ENCODE data around the gene AHCYL1. TPM values are rescaled to one million over a fixed set of nuclear protein-coding genes. Genes with fewer than 3 reads are reported as not detected.

The AHCYL1 gene
- polyA plus RNA-seq, 1 donor (not counting 4 experiments of a cell fraction or from before 2014, with no cell fraction given), result 64.8 TPM

DNA sequence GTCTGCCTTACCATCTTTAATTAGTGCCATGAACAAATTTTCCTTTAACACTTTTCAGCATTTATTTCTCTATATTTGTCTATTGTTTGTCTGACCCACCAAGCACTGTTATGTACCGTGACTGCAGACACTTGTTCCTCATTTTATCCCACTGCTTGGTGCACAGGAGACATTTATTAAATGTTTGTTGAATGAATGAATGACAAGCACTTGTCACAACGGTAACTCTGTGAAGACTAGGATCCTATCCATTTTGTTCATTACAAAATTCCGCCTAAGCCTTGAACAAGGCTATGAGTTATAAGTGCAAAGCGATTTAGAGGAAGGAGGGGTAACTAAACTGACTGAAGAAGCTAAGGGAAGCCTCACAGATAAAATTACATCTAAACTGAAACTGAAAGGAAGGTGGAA lies 49.5 kb downstream of the AHCYL1 start:
- FAIRE-seq, result no peak
- Histone ChIP-seq H3K9ac (ENCODE audit: control insufficient read depth, extremely low read depth, insufficient read depth, low read length) (peak overlapping the region; percentile 96), H3K9me1 (ENCODE audit: control insufficient read depth, extremely low read depth, insufficient read depth, low read length) (no peaks in the 10 kb centered on the region), H3K4me1 (ENCODE audit: control insufficient read depth, extremely low read depth, insufficient read depth, low read length) (peaks cover 15% of the 10 kb centered on the region), H3K4me3 (ENCODE audit: control insufficient read depth in 2 of 3, extremely low read depth in 1 of 3, insufficient read depth in 2 of 3, low read depth in 1 of 3, low read length in 3 of 3) (peak overlapping the region; percentile 85 to 93 (median 89)), H3K79me2 (ENCODE audit: control insufficient read depth, insufficient read depth, low read length) (peaks cover 30% of the 10 kb centered on the region), H4K20me1 (ENCODE audit: control insufficient read depth, extremely low read depth, insufficient read depth, low read length) (no peaks in the 10 kb centered on the region), H3K4me2 (ENCODE audit: control insufficient read depth, extremely low read depth, insufficient read depth, low read depth, low read length) (peak overlapping the region; percentile 96), H3K27me3 (ENCODE audit: control insufficient read depth, extremely low read depth, insufficient read depth, low read length) (no peaks in the 10 kb centered on the region), H2AFZ (ENCODE audit: control insufficient read depth, low read length) (peak overlapping the region; percentile 98), H3K9me3 (ENCODE audit: control insufficient read depth, low read depth, low read length) (no peaks in the 10 kb centered on the region), H3K36me3 (ENCODE audit: control insufficient read depth in 2 of 2, extremely low read depth in 1 of 2, insufficient read depth in 2 of 2, low read length in 2 of 2) (peaks cover 8 to 23% of the 10 kb centered on the region in 2 experiments), H3K27ac (ENCODE audit: control insufficient read depth, insufficient read depth, low read length) (peak overlapping the region; percentile 85)
- TF ChIP-seq EZH2 (IDR thresholded peaks at IDR 0.05; ENCODE audit: low read length), result no peak
- TF ChIP-seq, protein P1, sequence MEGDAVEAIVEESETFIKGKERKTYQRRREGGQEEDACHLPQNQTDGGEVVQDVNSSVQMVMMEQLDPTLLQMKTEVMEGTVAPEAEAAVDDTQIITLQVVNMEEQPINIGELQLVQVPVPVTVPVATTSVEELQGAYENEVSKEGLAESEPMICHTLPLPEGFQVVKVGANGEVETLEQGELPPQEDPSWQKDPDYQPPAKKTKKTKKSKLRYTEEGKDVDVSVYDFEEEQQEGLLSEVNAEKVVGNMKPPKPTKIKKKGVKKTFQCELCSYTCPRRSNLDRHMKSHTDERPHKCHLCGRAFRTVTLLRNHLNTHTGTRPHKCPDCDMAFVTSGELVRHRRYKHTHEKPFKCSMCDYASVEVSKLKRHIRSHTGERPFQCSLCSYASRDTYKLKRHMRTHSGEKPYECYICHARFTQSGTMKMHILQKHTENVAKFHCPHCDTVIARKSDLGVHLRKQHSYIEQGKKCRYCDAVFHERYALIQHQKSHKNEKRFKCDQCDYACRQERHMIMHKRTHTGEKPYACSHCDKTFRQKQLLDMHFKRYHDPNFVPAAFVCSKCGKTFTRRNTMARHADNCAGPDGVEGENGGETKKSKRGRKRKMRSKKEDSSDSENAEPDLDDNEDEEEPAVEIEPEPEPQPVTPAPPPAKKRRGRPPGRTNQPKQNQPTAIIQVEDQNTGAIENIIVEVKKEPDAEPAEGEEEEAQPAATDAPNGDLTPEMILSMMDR (optimal IDR thresholded peaks at IDR 0.05 in 1 of 3, IDR thresholded peaks at IDR 0.05 in 1 of 3, conservative IDR thresholded peaks at IDR 0.05 in 1 of 3; ENCODE audit: extremely low read depth in 1 of 3, insufficient read depth in 2 of 3, low read length in 3 of 3), result no peak
- dilution Hi-C loops (cut with MboI; ENCODE audit: extremely low pct_ligation_motif_present, low sequenced_read_pairs), result no loop called here
- no peak for DNase-seq (ENCODE audit: low read depth, low spot score)

DNA sequence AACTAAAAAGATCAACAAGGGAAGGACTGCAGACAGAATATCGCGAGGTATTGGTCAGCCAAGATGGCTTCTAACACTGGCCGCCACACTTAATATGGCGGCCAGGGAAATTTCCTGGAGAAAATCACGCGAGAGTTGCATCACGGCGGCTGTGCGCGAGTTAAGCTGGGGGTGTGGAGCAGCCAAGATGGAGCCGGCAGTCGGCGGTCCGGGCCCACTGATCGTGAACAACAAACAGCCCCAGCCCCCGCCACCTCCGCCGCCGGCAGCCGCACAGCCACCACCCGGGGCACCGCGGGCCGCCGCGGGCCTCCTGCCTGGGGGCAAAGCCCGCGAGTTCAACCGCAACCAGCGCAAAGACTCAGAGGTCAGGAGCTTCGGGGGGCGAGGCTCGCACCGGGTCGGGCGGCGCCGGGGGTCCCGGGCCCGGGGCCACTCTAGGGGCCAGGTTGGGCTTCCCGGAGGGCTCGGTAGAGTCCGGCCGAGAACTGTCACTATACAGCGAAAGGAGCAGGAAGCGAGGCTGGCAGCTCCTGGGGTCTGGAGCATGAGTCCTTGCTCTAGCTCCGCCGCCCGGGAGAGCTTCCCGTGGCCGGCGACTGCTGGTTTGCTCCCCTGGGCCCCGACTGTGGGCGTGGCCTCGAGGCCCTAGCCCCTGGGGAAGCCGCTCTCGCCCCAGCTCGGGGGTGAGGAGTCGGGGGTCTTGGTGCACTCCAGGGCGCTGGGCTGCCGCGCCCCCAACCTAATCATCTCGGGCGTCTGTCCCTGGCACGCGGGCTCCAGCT lies 50.1 kb downstream of the AHCYL1 start, which contains the start of gene STRIP1:
TSS of gene STRIP1 (plus strand) at position 174 of the 785 bp plus-strand sequence. CDS start at position 188, 14 bp downstream.
- FAIRE-seq (peak; percentile 56), DNase-seq (ENCODE audit: low read depth, low spot score) (no peak)
- Histone ChIP-seq H3K4me3 (ENCODE audit: control insufficient read depth in 2 of 3, extremely low read depth in 1 of 3, insufficient read depth in 2 of 3, low read depth in 1 of 3, low read length in 3 of 3) (peak within 1 kb of the TSS; percentile 85 to 93 (median 89)), H3K36me3 (ENCODE audit: control insufficient read depth in 2 of 2, extremely low read depth in 1 of 2, insufficient read depth in 2 of 2, low read length in 2 of 2) (peaks cover 14 to 29% of the 10 kb centered on the region in 2 experiments), H4K20me1 (ENCODE audit: control insufficient read depth, extremely low read depth, insufficient read depth, low read length) (no peaks in the 10 kb centered on the region), H3K9me3 (ENCODE audit: control insufficient read depth, low read depth, low read length) (no peaks in the 10 kb centered on the region), H2AFZ (ENCODE audit: control insufficient read depth, low read length) (peak within 1 kb of the TSS; percentile 98), H3K4me2 (ENCODE audit: control insufficient read depth, extremely low read depth, insufficient read depth, low read depth, low read length) (peak within 1 kb of the TSS; percentile 96), H3K9ac (ENCODE audit: control insufficient read depth, extremely low read depth, insufficient read depth, low read length) (peak within 1 kb of the TSS; percentile 96), H3K9me1 (ENCODE audit: control insufficient read depth, extremely low read depth, insufficient read depth, low read length) (no peaks in the 10 kb centered on the region), H3K27ac (ENCODE audit: control insufficient read depth, insufficient read depth, low read length) (peak within 1 kb of the TSS; percentile 85), H3K27me3 (ENCODE audit: control insufficient read depth, extremely low read depth, insufficient read depth, low read length) (no peaks in the 10 kb centered on the region), H3K4me1 (ENCODE audit: control insufficient read depth, extremely low read depth, insufficient read depth, low read length) (peaks cover 15% of the 10 kb centered on the region), H3K79me2 (ENCODE audit: control insufficient read depth, insufficient read depth, low read length) (peaks cover 30% of the 10 kb centered on the region)
- dilution Hi-C loops (cut with MboI; ENCODE audit: extremely low pct_ligation_motif_present, low sequenced_read_pairs), result no loop called here
- TF ChIP-seq EZH2 (IDR thresholded peaks at IDR 0.05; ENCODE audit: low read length), result no peak
- TF ChIP-seq, protein P1 (optimal IDR thresholded peaks at IDR 0.05 in 1 of 3, IDR thresholded peaks at IDR 0.05 in 1 of 3, conservative IDR thresholded peaks at IDR 0.05 in 1 of 3; ENCODE audit: extremely low read depth in 1 of 3, insufficient read depth in 2 of 3, low read length in 3 of 3), result no peak
